ENCODE results near the gene PSTPIP1.

PSTPIP1 gene

DNA sequence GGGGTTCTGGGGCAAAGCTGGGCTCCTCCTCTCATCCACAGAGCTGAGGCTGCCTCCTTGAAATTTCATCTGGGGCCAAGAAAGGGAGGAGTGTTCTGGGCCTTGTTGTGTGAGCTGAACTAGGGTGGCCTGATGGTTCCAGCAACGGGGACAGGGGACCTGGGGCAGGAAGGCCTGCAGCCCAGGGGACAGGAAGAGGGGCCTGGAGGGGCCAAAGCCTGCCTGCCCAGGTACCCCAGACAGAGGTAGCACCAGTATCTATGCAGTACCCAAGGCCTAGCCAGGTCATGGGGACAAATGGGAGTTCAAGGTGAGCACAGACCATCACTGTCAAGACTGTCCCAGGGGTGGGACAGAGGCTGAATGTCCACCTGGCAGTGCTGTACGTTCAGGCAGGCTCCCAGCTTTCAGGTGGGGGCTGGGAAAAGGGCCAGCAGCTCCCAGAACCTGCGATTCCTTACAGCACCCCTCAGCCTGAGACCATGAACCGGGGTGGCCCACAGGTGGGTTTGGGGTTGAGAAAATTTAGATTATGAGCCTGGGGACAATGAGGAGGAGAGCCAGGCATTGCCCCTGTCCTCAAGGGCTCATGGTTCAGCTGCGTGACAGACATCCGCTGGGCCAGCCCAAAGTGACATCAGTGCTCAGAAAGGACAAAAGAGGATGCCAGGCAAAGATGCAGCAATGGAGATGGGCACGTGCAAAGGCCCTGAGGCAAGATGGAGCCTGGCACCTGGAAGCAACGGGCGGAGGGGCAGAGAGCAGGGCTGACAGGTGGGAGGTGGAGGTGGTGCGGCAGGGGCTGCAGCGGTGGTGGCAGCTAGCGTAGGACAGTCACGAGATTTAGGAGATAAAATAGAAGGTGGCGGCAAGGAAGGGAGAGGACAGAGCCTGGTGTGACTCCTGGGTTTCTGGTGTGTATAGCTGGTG, 28.0 kb downstream of the PSTPIP1 start:
- ATAC-seq, result no peak
- TF ChIP-seq ARNTL (CRISPR knock-in tag; IDR thresholded peaks at IDR 0.05; ENCODE audit: borderline replicate concordance, low read depth) (no peak), TOX (CRISPR knock-in tag; IDR thresholded peaks at IDR 0.05; ENCODE audit: borderline replicate concordance) (no peak)
- TF ChIP-seq, protein P1, sequence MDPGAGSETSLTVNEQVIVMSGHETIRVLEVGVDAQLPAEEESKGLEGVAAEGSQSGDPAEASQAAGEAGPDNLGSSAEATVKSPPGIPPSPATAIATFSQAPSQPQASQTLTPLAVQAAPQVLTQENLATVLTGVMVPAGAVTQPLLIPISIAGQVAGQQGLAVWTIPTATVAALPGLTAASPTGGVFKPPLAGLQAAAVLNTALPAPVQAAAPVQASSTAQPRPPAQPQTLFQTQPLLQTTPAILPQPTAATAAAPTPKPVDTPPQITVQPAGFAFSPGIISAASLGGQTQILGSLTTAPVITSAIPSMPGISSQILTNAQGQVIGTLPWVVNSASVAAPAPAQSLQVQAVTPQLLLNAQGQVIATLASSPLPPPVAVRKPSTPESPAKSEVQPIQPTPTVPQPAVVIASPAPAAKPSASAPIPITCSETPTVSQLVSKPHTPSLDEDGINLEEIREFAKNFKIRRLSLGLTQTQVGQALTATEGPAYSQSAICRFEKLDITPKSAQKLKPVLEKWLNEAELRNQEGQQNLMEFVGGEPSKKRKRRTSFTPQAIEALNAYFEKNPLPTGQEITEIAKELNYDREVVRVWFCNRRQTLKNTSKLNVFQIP (CRISPR knock-in tag; IDR thresholded peaks at IDR 0.05; ENCODE audit: borderline replicate concordance, low read depth), result no peak
- TF ChIP-seq, protein P2, sequence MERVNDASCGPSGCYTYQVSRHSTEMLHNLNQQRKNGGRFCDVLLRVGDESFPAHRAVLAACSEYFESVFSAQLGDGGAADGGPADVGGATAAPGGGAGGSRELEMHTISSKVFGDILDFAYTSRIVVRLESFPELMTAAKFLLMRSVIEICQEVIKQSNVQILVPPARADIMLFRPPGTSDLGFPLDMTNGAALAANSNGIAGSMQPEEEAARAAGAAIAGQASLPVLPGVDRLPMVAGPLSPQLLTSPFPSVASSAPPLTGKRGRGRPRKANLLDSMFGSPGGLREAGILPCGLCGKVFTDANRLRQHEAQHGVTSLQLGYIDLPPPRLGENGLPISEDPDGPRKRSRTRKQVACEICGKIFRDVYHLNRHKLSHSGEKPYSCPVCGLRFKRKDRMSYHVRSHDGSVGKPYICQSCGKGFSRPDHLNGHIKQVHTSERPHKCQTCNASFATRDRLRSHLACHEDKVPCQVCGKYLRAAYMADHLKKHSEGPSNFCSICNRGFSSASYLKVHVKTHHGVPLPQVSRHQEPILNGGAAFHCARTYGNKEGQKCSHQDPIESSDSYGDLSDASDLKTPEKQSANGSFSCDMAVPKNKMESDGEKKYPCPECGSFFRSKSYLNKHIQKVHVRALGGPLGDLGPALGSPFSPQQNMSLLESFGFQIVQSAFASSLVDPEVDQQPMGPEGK (CRISPR knock-in tag; IDR thresholded peaks at IDR 0.05; ENCODE audit: borderline replicate concordance), result no peak

DNA sequence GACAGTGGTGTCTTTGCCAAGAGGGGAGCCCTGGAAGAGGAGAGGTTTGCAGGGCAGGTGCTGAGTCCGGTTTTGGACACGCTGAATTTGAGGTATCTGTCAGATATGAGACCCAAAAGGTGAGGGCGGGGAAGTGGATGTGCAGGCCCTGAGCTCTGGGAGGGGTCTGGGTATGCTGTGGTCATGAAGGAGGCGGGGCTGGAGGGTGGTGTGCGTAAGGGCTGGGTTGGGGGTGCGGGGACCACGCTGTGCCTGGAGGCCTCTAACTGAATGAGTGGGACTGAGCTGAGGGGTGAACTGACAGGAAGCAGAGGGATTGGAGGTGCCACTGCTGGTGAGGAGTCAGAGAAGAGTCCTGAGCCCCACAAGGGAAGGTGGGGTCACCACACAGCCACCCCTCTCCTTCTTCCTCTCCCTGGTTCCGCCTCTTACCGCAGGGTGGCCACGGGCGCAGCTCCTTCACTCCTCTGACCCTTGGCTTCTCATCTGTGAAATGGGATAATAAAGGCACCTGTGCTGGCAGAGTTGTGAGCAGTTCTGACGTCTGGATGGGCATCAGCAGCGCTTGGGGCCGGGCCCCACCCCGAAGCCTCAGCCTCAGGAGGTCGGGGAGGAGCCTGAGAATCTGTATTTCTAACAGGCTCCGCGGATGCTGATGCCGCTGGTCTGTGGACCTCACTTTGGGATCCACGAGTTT, 28.8 kb downstream of the PSTPIP1 start:
- ATAC-seq, result no peak
- TF ChIP-seq, protein P3, sequence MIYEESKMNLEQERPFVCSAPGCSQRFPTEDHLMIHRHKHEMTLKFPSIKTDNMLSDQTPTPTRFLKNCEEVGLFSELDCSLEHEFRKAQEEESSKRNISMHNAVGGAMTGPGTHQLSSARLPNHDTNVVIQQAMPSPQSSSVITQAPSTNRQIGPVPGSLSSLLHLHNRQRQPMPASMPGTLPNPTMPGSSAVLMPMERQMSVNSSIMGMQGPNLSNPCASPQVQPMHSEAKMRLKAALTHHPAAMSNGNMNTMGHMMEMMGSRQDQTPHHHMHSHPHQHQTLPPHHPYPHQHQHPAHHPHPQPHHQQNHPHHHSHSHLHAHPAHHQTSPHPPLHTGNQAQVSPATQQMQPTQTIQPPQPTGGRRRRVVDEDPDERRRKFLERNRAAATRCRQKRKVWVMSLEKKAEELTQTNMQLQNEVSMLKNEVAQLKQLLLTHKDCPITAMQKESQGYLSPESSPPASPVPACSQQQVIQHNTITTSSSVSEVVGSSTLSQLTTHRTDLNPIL (CRISPR knock-in tag; IDR thresholded peaks at IDR 0.05; ENCODE audit: low read depth), result no peak
- TF ChIP-seq ESRRG (CRISPR knock-in tag; IDR thresholded peaks at IDR 0.05), result no peak
- TF ChIP-seq ZFP30 (CRISPR knock-in tag; IDR thresholded peaks at IDR 0.05), result no peak
- no peak for TF ChIP-seq ISL1 (CRISPR knock-in tag; IDR thresholded peaks at IDR 0.05)
- no peak for TF ChIP-seq RARB (CRISPR knock-in tag; IDR thresholded peaks at IDR 0.05)

DNA sequence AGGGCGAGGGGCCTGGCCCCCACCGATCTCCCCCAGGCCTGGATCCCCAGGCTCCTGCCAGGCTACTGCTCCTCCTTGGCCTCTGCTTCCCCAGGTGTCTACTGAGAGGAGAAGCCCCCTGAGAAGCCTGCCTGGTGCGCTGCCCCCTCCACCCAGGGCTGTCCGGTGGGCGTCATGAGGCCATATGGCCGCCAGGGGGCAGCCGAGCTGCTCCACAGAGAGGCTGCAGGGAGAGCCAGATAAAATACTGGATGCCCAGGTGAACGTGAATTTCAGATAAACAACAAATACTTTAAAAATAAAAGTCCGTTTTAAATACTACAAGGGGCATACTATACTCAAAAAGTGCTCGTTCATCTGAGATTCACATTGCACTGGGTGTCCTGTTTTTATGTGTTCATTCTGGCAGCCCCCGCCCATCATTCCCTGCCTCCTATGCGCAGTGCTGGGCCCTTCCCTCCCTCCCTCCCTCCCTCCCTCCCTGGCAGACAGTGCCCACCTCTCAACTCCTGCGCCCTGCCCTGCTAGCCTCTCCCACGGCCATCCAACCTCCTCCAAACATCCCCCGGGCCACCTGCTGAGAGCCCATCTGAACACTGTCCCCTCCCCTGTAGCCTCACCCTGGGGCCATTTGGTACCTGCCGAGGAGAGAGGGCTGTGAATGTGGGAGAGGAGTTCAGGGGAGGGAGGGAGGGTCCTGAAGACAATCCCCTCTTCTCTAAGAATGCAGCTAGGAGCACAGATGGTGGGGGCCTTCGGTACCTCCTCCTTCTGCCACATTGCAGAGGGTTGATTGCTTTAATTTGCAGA, 29.6 kb downstream of the PSTPIP1 start:
- peak; percentile 79 for ATAC-seq
- TF ChIP-seq ZFP3 (CRISPR knock-in tag; IDR thresholded peaks at IDR 0.05) (no peak), PPARA (CRISPR knock-in tag; IDR thresholded peaks at IDR 0.05; ENCODE audit: borderline replicate concordance) (no peak), TCF4 (CRISPR knock-in tag; IDR thresholded peaks at IDR 0.05; ENCODE audit: borderline replicate concordance) (no peak)
- TF ChIP-seq, protein P2 (CRISPR knock-in tag; IDR thresholded peaks at IDR 0.05; ENCODE audit: borderline replicate concordance), result no peak

DNA sequence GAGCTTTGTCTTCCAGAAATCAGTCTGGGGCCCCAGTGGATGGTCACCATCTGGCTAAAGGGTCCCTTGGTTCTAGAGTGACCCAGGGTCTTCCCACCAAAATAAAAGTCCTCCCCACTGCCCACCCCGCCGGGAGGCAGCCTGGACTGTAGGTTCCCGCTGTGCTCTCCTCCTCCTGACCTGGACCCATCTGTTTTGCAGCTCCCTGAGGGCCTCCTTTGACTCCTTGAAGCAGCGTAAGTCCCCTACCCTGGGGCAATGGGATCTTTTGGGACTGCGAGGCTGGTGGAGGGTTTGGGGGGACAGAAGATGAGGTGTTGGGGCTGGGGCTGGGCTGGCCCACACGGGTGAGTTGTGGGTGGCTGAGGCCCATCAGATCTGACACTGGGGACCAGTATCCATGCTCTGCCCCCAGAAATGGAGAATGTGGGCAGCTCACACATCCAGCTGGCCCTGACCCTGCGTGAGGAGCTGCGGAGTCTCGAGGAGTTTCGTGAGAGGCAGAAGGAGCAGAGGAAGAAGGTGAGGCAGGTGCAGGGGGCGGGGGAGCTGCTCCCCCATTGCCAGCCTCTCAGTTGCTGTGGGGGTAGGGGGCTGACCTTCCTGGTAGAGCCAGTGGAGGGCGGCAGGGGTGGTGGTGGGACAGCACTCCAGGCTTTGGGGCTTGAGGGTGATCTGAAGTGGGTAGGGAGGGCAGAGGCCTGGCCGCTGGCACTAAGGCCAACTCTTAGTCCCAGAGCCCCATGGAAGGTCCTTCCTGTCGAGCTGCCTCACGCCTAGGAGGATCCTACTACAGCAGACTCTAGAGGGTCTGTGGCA, 30.4 kb downstream of the PSTPIP1 start:
- no peak for TF ChIP-seq GLIS3 (CRISPR knock-in tag; IDR thresholded peaks at IDR 0.05)
- no peak for TF ChIP-seq ZNF8 (CRISPR knock-in tag; IDR thresholded peaks at IDR 0.05)
- TF ChIP-seq SNAI2 (CRISPR knock-in tag; IDR thresholded peaks at IDR 0.05), result no peak
- TF ChIP-seq, protein P1 (CRISPR knock-in tag; IDR thresholded peaks at IDR 0.05; ENCODE audit: borderline replicate concordance, low read depth), result no peak
- TF ChIP-seq ZFP30 (CRISPR knock-in tag; IDR thresholded peaks at IDR 0.05), result no peak
- ATAC-seq, result no peak

Data from SK-N-SH treated with all-trans-retinoic acid at 6 μM for 48 hours (cell line).